H9 (cell line): Measurements from ENCODE around the gene IL1RAPL1. TPM values are rescaled to one million over a fixed set of nuclear protein-coding genes. Genes with fewer than 3 reads are reported as not detected.

Experiments
- DNase-seq: peaks from one replicate; pipeline ENCODE4 v3.0.0-alpha.2; 2017
- H2AFZ ChIP-seq: one replicate; pipeline ENCODE4 v1.6.1; 2013; ENCODE audit warnings: mild to moderate bottlenecking, low read length, control low read depth, moderate library complexity
- H2AK5ac ChIP-seq: 2 replicates; pipeline ENCODE4 v1.6.1; 2013; ENCODE audit warnings: low read length, control low read depth, mixed read lengths; ENCODE audit not compliant: insufficient read length
- H2BK120ac ChIP-seq: one replicate; pipeline ENCODE4 v1.6.1; 2013; ENCODE audit warnings: low read depth, mild to moderate bottlenecking, low read length, control low read depth, inconsistent platforms; ENCODE audit not compliant: poor library complexity, severe bottlenecking
- H2BK12ac ChIP-seq: 2 replicates; pipeline ENCODE4 v1.6.1; 2013; ENCODE audit warnings: low read length, control low read depth, mixed read lengths, low read depth; ENCODE audit not compliant: insufficient read length
- H2BK15ac ChIP-seq: 2 replicates; pipeline ENCODE4 v1.6.1; 2013; ENCODE audit warnings: low read depth, low read length, control low read depth
- H2BK20ac ChIP-seq: one replicate; pipeline ENCODE4 v1.6.1; 2013; ENCODE audit warnings: low read depth, mild to moderate bottlenecking, low read length, control low read depth, inconsistent platforms; ENCODE audit not compliant: poor library complexity, severe bottlenecking
- H2BK5ac ChIP-seq: 2 replicates; pipeline ENCODE4 v1.6.1; 2013; ENCODE audit warnings: low read length, control low read depth, mixed read lengths; ENCODE audit not compliant: insufficient read length
- H3K14ac ChIP-seq: 2 replicates; pipeline ENCODE4 v1.6.1; 2013; ENCODE audit warnings: low read length, control low read depth; ENCODE audit not compliant: insufficient read depth
- H3K18ac ChIP-seq: 2 replicates; pipeline ENCODE4 v1.6.1; 2013; ENCODE audit warnings: low read depth, mild to moderate bottlenecking, mixed read lengths, low read length, control low read depth; ENCODE audit not compliant: insufficient read length
- H3K23ac ChIP-seq: 2 replicates; pipeline ENCODE4 v1.6.1; 2013; ENCODE audit warnings: low read length, control low read depth, mixed read lengths, low read depth; ENCODE audit not compliant: insufficient read length
- H3K23me2 ChIP-seq: 2 replicates; pipeline ENCODE4 v1.6.1; 2013; ENCODE audit warnings: low read depth, mild to moderate bottlenecking, mixed read lengths, low read length, control low read depth; ENCODE audit not compliant: insufficient read length, poor library complexity, severe bottlenecking
- H3K27ac ChIP-seq: 2 replicates; pipeline ENCODE4 v1.5.1; 2013; ENCODE audit warnings: low read length, control low read depth, mixed read lengths, low read depth; ENCODE audit not compliant: insufficient read length
- H3K27me3 ChIP-seq: 2 replicates; pipeline ENCODE4 v1.6.1; 2013; ENCODE audit warnings: low read length, control low read depth, inconsistent platforms; ENCODE audit not compliant: insufficient read depth
- H3K4ac ChIP-seq: 2 replicates; pipeline ENCODE4 v1.6.1; 2013; ENCODE audit warnings: low read depth, mild to moderate bottlenecking, control low read depth, inconsistent platforms, low read length, moderate library complexity
- H3K4me1 ChIP-seq: 2 replicates; pipeline ENCODE4 v1.6.1; 2013; ENCODE audit warnings: low read length, control low read depth, inconsistent platforms; ENCODE audit not compliant: insufficient read depth
- H3K4me2 ChIP-seq: 2 replicates; pipeline ENCODE4 v1.6.1; 2013; ENCODE audit warnings: low read length, control low read depth, mixed read lengths; ENCODE audit not compliant: insufficient read length, insufficient read depth
- H3K56ac ChIP-seq: 2 replicates; pipeline ENCODE4 v1.6.1; 2013; ENCODE audit warnings: low read depth, mild to moderate bottlenecking, mixed read lengths, low read length, control low read depth; ENCODE audit not compliant: insufficient read length
- H3K79me1 ChIP-seq: 2 replicates; pipeline ENCODE4 v1.6.1; 2013; ENCODE audit warnings: low read depth, mild to moderate bottlenecking, moderate library complexity, low read length, control low read depth, inconsistent platforms; ENCODE audit not compliant: insufficient read depth, poor library complexity, severe bottlenecking
- H3K79me2 ChIP-seq: 2 replicates; pipeline ENCODE4 v1.6.1; 2013; ENCODE audit warnings: low read length, control low read depth, inconsistent platforms; ENCODE audit not compliant: insufficient read depth
- H3K9ac ChIP-seq: 2 replicates; pipeline ENCODE4 v1.6.1; 2013; ENCODE audit warnings: low read length, control low read depth, mixed read lengths; ENCODE audit not compliant: insufficient read length; ENCODE audit errors: extremely low read depth
- H3K9me3 ChIP-seq: one replicate; pipeline ENCODE4 v1.6.1; 2013; ENCODE audit warnings: low read depth, low read length, inconsistent platforms; ENCODE audit not compliant: control insufficient read depth
- H3T11ph ChIP-seq: one replicate; pipeline ENCODE4 v1.6.1; 2013; ENCODE audit warnings: mild to moderate bottlenecking, low read length, control low read depth, inconsistent platforms
- H4K20me1 ChIP-seq: one replicate; pipeline ENCODE4 v1.6.1; 2013; ENCODE audit not compliant: control insufficient read depth, insufficient read length, insufficient read depth
- H4K5ac ChIP-seq: 2 replicates; pipeline ENCODE4 v1.6.1; 2013; ENCODE audit warnings: low read depth, mild to moderate bottlenecking, mixed read lengths, low read length, control low read depth; ENCODE audit not compliant: insufficient read length
- H4K8ac ChIP-seq: replicated peaks from 2 replicates; pipeline ENCODE4 v1.6.1; 2013; ENCODE audit warnings: low read length, control low read depth, mixed read lengths, low read depth; ENCODE audit not compliant: insufficient read length
- H4K91ac ChIP-seq: 2 replicates; pipeline ENCODE4 v1.6.1; 2013; ENCODE audit warnings: low read depth, mild to moderate bottlenecking, moderate library complexity, mixed read lengths, low read length, control low read depth; ENCODE audit not compliant: insufficient read length
- H3K27ac Mint-ChIP-seq, 3 experiments: 2 replicates in 2 of 3; 3 replicates in 1 of 3; pipeline ENCODE4 v1.8.0; 2020 to 2021; ENCODE audit warnings: mixed read lengths in 3 of 3, mild to moderate bottlenecking in 1 of 3, moderate library complexity in 1 of 3
- H3K27me3 Mint-ChIP-seq: 2 replicates; pipeline ENCODE4 v1.8.0; 2021; ENCODE audit warnings: low read depth, mild to moderate bottlenecking, moderate library complexity, mixed read lengths
- H3K36me3 Mint-ChIP-seq, 3 experiments: 2 replicates in 2 of 3; 3 replicates in 1 of 3; pipeline ENCODE4 v1.8.0; 2020 to 2021; ENCODE audit warnings: low read depth in 3 of 3, mixed read lengths in 3 of 3; ENCODE audit not compliant: insufficient read depth in 1 of 3
- H3K4me1 Mint-ChIP-seq, 2 experiments: 2 replicates each; pipeline ENCODE4 v1.8.0; 2020; ENCODE audit warnings: mixed read lengths in 2 of 2
- H3K4me3 Mint-ChIP-seq, 2 experiments: 2 replicates in 1 of 2; 3 replicates in 1 of 2; pipeline ENCODE4 v1.8.0; 2020 to 2021; ENCODE audit warnings: mild to moderate bottlenecking in 2 of 2, mixed read lengths in 2 of 2, moderate library complexity in 1 of 2
- H3K9me3 Mint-ChIP-seq, 2 experiments: 2 replicates in 1 of 2; 3 replicates in 1 of 2; pipeline ENCODE4 v1.8.0; 2020; ENCODE audit warnings: mild to moderate bottlenecking in 2 of 2, mixed read lengths in 2 of 2, moderate library complexity in 1 of 2
- CTCF ChIP-seq: fragments of 200-600 bp; sonication (generic); conservative IDR thresholded peaks from 3 replicates; pipeline ENCODE4 v1.8.0; 2021; ENCODE audit warnings: antibody characterized with exemption, mild to moderate bottlenecking
- WGBS: extraction: QIAGEN DNeasy Blood & Tissue Kit; methylation state at CpG from one replicate; pipeline ENCODE4 v1.1.7; 2013; ENCODE audit warnings: missing lambda C conversion rate, low lambda C conversion rate, mixed read lengths; ENCODE audit not compliant: insufficient read length; ENCODE audit errors: extremely low coverage; 5-methylcytosine and 5-hydroxymethylcytosine counted together
- total RNA-seq: library from RNA; stranded (reverse); gene quantifications from 2 replicates; pipeline ENCODE4 v1.2.1, GENCODE V29; 2021

IL1RAPL1 gene
- total RNA-seq, 1 experiment from 2014 or later = 0.31 TPM

DNA sequence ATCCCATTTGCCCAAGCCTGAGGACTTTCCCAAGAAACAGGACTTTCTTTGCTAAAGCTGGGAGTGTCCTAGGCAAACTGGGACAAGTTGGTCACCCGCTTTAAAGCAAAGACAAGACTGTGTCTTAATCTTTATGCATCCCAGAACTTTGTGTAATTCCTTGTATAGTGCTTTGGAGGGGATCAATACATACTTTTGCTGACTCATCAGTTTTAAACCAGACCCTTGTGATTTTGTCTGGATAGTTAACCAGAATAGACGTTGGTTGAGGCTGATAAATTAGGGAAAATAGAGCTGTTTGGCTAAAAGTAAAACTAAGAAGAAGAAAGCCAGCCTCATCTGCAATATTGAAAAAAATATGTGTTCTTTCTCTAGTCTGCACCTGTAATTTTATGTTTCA, 82.8 kb downstream of the IL1RAPL1 start:
- Histone ChIP-seq H4K91ac (no peak overlapping the region), H3K14ac (no peak overlapping the region), H2BK5ac (no peak overlapping the region), H4K8ac (no peak overlapping the region), H3K18ac (no peak overlapping the region), H3T11ph (no peak overlapping the region), H2BK12ac (no peak overlapping the region), H3K23me2 (no peaks in the 10 kb centered on the region), H2AFZ (no peak overlapping the region), H2BK15ac (no peak overlapping the region), H2BK20ac (no peak overlapping the region), H2BK120ac (no peak overlapping the region), H4K5ac (no peak overlapping the region), H3K79me2 (no peaks in the 10 kb centered on the region), H3K9me3 (no peaks in the 10 kb centered on the region), H3K23ac (no peak overlapping the region), H3K79me1 (no peaks in the 10 kb centered on the region), H3K9ac (no peak overlapping the region), H3K4me1 (no peaks in the 10 kb centered on the region; the same call in 1 of the 2 replicates), H4K20me1 (no peaks in the 10 kb centered on the region), H3K27me3 (no peaks in the 10 kb centered on the region), H3K4ac (no peak overlapping the region), H2AK5ac (no peak overlapping the region), H3K27ac (no peak overlapping the region), H3K56ac (no peak overlapping the region), H3K4me2 (no peak overlapping the region)
- H3K4me1 Mint-ChIP-seq = peaks cover 12 to 15% of the 10 kb centered on the region in 2 experiments
- no peak overlapping the region for H3K4me3 Mint-ChIP-seq
- peaks cover 0 to 32% of the 10 kb centered on the region in 2 experiments; a peak in 3 of 5 replicates for H3K9me3 Mint-ChIP-seq
- no peaks in the 10 kb centered on the region for H3K27me3 Mint-ChIP-seq
- no peak overlapping the region for H3K27ac Mint-ChIP-seq
- no peak for TF ChIP-seq CTCF
- no peaks in the 10 kb centered on the region for H3K36me3 Mint-ChIP-seq
- WGBS = no CpG with 5 or more reads among the region's 2 CpGs
- DNase-seq = no peak
